ENCODE data around the gene SMIM20.

The SMIM20 gene

GRCh38 chr4:25955705-25956104 lies 41.7 kb downstream of the SMIM20 start:
- no peak for DNase-seq (ENCODE audit: low spot score)

GRCh38 chr4:25956260-25956659 lies 42.2 kb downstream of the SMIM20 start:
- DNase-seq (ENCODE audit: low spot score) = no peak

DNA sequence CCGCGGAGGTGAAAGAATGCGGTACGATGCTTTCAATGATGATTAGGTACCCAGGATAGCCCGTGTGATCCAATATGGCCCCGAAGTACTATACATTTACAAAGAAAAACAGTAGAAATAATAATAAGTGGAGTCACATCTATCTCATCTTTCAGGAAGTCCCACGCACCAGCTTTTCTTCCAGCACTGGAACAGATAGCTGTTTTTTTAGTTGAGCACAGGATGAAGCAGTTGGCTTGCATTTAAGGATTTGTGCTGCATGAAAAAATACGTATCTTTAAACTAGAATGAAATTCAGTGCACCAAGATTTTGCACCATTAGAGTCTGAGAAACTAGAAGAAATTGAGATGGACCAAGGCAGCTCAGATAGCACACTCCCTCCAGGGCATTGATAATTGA lies 44.1 kb downstream of the SMIM20 start:
- no peak for DNase-seq (ENCODE audit: low spot score)

- no peak for DNase-seq (ENCODE audit: low spot score)
Observed at GRCh38 chr4:25962393-25962792, 48.4 kb downstream of the SMIM20 start.

DNA sequence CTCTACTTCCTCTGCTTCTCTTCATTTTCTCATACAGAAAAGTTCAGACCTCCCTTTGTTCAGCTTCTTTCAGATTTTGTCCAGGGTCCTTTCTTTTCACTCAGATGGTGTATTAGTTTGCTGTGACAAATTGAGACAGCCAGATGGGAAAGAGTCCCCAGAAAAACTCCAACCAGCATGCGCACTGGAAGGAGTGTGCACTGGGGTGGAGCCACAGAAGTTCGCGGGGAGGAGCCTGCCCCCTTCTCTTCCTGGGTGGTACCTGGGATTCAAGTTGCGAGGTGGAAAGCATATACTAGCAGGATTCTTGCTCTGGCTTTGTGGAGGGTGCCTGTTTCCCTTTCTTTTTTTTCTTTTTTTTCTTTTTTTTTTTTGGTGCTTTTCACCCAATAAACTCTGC lies 51.6 kb downstream of the SMIM20 start:
- no peak for DNase-seq (ENCODE audit: low spot score)

DNA sequence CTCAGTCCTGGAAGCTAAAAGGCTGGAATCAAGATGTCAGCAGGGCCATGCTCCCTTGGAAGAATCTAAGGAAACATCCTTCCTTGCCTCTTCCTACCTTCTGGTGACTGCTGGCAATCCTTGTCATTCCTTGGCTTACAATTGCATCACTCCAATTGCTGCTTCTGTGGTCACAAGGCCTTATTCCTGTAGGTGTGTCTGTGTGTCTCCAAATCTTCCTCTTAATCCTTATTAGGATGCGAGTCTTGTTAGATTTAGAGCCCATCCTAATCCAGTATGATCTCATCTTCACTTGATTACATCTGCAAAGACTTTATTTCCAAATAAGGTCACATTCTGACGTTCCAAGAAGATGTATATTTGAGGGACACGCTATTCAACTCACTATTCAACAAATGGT lies 52.2 kb downstream of the SMIM20 start:
- no peak for DNase-seq (ENCODE audit: low spot score)

- DNase-seq (ENCODE audit: low spot score) = no peak
Observed at GRCh38 chr4:25969374-25970155, 55.5 kb downstream of the SMIM20 start.

GRCh38 chr4:25970226-25970675 lies 56.2 kb downstream of the SMIM20 start:
- no peak for DNase-seq (ENCODE audit: low spot score)

GRCh38 chr4:25970691-25971432 lies 56.8 kb downstream of the SMIM20 start:
- DNase-seq (ENCODE audit: low spot score) = no peak

- no peak for DNase-seq (ENCODE audit: low spot score)
Observed at GRCh38 chr4:25972366-25972765, 58.3 kb downstream of the SMIM20 start.

DNA sequence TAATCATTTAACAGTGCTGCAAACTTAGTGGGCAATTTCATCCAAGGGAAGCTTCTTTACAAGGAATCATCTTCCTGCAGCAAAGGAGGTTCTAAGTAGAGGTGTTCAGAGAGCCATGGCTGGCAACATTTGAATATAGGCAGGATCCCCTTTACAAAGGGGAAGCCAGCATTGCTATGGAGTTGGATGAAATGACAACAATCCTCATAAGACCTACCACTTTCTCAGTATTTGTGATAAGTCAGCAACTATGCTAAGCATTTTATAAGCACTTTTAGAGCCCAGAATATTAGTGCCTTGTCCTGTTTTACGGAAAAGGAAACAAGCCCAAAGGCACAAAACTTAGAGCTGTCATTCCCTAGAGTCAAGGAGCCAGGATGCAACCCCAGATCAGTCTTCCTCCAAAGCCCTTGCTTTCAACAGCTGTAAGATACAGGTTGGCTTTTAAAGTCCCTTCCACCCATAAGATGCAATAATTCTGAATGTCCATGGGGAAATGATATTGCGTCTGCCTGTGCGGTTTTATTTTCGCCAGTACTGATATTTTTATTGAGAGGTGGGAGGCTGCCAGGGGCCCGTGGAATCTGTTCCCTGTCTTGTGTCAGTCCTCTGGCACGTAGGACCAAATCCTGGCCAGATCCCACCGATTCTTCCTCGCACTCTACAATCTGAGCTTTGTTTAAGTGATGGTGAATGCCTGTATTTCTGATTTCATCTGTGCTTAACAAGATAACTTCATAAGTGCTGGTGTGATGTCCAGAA lies 59.1 kb downstream of the SMIM20 start:
- no peak for DNase-seq (ENCODE audit: low spot score)

DNA sequence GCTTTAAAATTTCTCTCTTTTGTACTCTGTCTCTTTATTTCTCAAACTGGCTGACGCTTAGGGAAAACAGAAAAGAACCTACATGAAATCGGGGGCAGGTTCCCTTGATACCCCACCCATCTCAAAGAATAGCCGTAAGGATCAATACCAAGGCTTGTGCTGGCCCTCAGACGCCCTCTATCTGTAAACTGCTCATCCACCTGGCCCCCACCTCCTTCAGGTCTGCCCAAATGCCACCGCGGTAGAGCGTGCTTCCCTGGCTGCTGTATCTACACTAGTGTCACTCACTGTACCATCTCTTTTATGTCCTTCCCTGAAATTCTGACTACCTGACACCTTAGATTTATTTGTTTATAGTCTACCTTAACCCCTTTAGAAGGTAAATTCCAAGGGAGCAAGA lies 62.8 kb downstream of the SMIM20 start:
- DNase-seq (ENCODE audit: low spot score) = no peak

DNA sequence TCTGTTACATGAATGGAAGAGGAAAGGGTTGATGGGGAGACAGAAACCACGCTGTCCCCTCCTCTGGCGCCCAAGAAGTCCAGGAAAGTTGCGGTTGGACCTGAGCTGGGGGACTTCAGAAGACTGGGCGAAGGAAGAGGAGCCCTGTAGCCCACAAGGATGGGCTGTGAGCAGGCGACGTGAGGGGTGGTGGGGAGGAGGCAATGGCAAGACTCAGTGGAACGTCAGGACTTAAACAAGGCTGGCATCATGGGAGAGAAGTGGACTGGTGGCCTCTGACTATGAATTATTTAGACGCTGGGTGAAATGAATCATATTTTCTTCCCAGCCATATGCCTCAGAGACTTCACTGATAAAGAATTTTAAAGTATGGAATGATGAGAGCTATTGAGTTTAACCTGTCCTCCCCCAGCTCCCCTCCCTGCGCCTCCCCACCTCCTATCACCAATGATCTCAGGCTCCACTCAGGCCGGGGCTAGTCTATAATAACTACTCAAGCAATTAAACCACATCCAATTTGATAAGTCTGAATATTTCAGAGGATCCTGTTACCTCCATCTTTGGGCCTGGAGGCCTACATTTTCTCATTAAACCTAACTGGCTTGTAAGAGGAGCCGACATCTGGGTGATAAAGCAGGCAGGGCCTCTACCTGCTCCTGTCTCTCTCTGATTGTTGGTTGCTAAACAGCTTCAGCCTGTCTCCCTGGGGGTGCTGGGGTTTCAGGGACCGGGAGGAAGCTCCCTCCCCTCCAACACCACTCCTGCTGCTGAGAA lies 63.6 kb downstream of the SMIM20 start:
- DNase-seq (ENCODE audit: low spot score) = no peak

GRCh38 chr4:25978327-25978726 lies 64.3 kb downstream of the SMIM20 start:
- DNase-seq (ENCODE audit: low spot score) = no peak
